NCI-H187 treated with DMSO at 0.1 percent for 48 hours (cell line): Measurements from ENCODE around the gene UBE2G1.

Experiments used
- DNase-seq: peaks from one replicate; lab custom pipeline; 2025; lab: John Stamatoyannopoulos, UW

The UBE2G1 gene

DNA sequence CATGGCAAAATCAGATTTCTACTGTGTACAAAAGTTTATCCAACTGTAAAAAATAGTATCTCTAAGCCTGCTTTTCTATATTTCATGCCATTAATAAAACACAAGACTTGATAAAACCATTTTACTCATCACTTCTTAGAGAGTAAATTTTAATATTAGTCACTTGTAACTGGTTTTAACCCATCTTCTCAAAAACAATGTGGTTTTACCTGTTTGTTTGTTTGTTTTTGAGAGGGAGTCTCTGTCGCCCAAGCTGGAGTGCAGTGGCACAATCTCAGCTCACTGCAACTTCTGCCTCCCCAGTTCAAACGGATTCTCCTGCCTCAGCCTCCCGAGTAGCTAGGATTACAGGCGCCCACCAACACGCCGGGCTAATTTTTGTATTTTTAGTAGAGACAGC is 32.1 kb downstream of the UBE2G1 start:
- no peak for DNase-seq

DNA sequence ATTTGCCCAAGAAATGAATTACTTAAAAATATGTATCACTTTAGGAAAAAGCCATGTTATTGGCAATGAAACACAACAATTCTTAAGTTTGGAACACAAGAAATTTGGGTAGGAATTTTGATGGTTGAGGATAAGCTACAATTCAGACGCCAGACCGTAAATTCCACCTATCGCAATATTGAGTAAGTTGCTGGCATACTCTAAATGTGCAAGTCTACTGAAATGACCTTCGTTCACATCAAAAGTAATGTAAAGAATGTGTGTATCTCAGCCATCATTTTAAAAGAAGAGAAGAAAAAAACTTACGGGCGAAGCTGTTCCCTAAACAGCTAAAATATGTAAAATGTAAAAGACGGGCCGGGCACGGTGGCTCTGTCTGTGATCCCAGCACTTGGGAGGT is 33.4 kb downstream of the UBE2G1 start:
- DNase-seq: no peak

DNA sequence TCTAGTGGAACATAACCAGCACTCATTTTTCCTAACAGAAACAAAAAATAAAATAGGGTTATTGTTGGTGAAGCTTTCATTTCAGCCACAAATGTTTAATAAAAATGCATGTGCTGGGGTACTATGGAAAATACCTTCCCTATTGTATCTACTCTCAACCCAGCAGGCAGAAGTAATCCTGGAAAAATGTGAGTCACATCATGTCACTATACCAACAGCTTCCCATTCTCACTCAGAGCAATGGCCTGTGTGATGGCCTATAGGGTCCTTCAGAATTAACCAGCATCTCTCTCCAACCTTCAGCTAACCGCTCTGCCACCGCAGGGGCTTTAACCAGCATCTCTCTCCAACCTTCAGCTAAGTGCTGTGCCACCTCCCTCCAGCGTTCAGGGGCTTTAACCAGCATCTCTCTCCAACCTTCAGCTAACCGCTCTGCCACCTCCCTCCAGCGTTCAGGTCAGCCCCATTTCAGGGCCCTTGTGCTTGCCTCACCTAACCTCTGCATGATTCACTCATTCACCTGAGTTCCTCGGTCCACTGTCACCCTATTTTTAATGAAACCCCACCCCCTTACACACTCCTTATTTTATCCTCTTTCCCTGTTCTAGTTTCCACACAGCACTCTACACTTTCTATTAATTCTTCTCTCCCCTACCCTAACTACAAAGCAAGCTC is 34.0 kb downstream of the UBE2G1 start:
- no peak for DNase-seq

- DNase-seq: no peak
Observed at GRCh38 chr17:4331614-4332013, 34.9 kb downstream of the UBE2G1 start.

DNA sequence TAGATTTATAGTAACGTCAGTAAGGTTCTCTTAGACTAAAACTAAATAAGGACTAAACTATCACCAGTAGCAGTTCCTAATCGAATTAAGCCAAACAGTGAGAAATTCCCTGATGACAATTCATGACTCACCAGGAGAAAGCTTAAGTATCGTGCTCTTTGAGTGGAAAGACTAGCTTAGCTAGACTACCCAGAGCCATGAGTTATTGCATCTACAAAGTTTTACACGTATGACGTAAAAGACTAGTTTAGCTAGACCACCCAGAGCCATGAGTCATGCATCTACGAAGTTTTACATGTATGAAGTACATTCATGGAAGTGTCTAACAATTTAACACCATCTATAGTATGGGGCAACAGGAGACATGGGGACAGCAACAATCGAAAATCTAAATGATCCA is 36.6 kb downstream of the UBE2G1 start:
- DNase-seq: no peak

DNA sequence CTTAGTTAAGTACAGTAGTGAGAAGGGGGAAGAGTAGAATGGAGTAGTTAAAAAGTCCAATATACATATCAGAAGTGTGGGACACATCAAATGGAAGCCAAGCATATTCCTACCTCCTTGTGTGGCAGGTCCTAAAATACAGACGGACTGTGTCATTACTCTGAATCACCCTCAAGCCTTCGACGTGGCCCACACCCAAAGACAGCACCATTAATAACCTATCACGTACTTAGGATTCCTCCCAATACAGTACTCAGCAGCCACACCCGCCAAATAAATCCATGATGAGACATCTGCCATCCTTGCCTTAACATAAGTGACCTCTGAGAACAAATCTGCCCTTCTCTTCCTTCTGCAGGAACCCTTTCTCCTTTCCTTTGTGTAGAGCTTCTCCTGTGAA is 38.9 kb downstream of the UBE2G1 start:
- DNase-seq: no peak

GRCh38 chr17:4326608-4327007 is 39.9 kb downstream of the UBE2G1 start:
- no peak for DNase-seq

GRCh38 chr17:4326112-4326511 is 40.4 kb downstream of the UBE2G1 start:
- no peak for DNase-seq

DNA sequence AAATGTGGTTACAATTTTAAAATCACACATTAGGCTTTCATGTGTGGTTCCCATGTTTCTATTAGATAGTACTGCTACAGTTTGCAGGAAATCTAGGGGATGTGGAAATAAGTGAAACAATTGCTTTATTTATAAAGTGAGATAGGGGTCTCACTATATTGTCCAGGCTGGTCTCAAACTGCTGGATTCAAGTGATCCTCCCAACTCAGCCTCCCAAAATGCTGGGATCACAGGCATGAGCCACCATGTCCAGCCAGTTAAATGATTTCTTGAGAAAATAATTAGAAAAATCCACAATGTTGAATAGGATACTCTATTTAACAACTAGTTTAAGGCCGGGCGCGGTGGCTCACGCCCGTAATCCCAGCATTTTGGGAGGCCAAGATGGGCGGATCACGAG is 42.0 kb downstream of the UBE2G1 start:
- no peak for DNase-seq

DNA sequence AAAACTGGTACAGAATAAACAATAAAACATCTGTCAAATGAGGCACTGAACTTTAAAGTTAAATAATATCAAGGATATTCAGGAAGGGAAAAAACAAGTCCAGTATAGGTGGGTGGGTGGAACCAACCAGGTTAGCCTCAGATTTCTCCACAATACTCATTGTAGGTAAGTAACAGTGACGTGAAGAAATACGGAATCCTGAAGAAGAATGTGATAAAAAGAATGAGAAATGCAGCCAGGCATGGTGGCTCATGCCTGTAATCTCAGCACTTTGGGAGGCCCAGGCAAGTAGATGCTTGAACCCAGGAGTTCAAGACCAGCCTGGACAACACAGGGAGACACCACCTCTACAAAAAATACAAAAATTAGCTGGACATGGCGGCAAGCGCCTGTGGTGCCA is 47.3 kb downstream of the UBE2G1 start:
- DNase-seq: no peak

GRCh38 chr17:4318596-4318995 is 47.9 kb downstream of the UBE2G1 start:
- DNase-seq: no peak

GRCh38 chr17:4318186-4318585 is 48.3 kb downstream of the UBE2G1 start:
- DNase-seq: no peak

DNA sequence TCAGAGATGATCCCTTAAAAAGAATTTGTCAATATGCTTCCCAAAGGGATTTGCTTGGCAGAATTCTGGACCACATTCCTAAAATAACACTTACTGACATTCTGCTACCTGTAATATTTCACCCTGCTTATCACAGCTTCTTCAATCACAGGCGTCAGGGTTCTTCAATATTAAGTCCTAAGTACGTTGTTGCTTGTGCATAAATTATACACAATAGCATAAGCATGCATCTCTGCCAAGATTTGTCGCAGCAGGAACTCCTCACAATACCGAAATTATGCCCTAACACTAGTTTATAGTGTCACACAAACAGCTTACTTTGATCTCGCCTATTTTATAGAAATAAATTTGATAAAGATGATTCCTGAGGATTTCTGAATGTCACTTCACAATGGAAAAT is 48.9 kb downstream of the UBE2G1 start:
- no peak for DNase-seq

GRCh38 chr17:4316648-4317047 is 49.8 kb downstream of the UBE2G1 start:
- no peak for DNase-seq

DNA sequence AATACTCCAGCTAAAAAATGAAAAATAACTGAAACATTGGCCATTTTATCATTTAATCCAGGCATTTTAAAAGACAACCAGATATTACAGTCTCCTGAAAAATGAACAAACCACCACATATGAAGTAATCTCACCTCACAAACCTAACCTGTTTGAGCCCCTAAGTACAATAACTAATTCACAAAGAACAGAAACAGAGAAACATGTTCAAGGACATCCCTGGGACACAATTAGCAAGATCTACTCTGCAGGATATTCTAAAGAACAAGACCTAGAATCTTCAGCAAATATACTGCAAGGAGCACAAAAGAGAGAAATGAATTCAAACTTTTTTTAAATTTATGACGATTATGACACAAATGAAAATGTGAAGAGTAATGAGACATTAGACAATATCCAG is 51.9 kb downstream of the UBE2G1 start:
- DNase-seq: no peak

DNA sequence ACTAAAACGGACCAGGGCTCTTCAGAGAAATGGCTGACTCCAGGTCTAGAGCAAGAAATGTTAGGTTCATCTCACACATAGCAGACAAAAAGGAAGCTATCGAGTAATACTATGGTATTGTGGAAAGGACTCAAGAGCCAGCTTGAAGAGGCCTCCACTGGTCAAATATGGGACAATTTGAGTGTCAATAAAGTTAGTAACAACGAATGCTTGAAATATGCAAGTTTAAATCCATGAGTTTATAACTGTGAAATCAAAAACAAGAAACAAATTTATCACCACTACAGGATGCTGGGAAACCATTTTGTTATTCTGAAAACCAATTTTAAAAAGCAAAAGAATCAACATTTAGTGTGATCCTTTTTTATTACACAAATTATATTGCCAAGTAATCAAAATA is 52.3 kb downstream of the UBE2G1 start:
- no peak for DNase-seq

DNA sequence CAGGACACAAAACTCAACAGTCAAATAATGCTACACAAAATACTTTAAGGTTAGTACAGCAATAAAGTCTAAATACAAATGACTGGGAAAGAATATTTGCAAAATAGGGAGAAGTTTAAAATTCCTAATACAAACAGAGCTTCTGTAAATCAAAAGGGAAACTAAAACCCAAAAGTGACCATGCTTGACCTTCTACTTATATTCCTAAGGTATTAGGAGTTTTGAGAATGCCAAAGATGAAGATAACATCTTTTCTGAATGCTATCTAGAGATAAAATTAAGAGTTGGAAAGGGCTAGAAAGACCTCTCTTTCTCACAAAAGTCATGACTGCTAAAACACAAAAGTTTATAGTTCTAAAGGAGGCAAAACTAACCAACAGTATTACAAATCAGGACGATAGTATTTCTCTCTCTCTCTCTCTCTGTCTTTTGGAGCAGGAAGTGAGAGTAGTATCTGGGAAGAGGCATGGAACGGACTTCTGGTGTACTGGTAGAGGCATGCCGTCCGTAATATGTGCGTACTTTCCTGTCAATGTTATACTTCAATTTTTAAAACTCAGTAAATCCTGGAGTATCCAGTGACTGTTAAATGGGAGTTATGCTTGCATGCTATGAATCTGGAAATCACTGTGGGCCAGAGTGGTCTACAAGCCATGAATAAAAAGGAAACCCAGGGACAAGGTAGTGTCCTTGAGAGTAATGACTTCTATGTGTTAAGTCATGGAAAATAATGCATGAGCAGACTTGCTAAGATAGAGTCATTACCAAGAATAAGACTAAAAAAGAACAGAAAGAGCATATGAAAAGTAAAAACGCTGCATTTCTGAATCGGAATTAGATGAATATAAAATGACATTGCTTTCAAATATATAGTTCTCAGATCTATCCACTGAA is 53.0 kb downstream of the UBE2G1 start:
- DNase-seq: no peak

- no peak for DNase-seq
Observed at GRCh38 chr17:4310354-4311060, 56.0 kb downstream of the UBE2G1 start.

- no peak for DNase-seq
Observed at GRCh38 chr17:4309897-4310296, 56.6 kb downstream of the UBE2G1 start.

- no peak for DNase-seq
Observed at GRCh38 chr17:4307179-4307930, 59.1 kb downstream of the UBE2G1 start.

DNA sequence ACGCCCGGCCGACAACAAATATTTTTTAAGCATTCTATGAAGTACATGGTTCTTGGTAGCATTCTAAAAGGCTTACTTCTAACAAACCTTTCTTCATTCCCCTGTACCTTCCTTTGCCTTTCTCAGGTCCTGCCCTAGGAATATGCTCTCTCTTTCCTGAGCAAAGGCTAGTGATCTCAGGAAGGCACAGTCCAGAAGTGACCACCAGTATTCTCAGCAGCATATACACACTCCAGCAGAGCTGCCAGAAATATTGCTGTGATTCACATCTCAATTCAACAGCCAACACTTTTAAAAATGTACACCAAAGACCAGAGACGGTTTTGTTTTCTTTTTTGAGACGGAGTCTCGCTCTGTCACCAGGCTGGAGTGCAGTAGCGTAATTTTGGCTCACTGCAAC is 61.3 kb downstream of the UBE2G1 start:
- no peak for DNase-seq

DNA sequence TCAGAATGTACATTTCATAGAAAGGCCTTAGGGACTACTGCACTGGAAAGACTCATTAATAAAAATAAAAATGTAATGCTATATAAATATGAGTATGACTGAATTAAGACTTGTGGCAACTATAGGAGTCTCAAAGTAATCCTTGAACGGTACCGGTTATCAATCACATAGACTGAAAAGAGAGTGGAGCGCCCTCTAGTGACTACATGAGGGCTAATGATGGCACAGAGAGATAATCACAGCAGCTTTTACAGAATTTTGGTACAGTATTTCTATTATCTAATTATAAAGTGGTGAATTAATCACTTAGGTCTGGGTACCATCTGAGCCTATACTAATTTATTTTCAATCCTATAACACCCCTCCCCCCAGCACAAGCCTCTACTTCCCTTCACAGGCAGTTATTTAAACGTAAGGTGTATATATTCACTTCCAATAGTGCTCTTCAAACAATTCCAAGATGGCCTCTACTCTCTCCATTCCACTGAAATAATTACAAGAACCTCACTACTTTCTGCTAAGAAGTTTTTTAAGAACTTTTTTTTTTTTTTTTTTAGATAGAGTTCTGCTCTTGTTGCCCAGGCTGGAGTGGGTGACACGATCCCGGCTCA is 62.0 kb downstream of the UBE2G1 start:
- no peak for DNase-seq
